ENCODE measurements around the gene TACC2. TPM values are rescaled to one million over a fixed set of nuclear protein-coding genes. Genes with fewer than 3 reads are reported as not detected.
"Not testable (repeated sequence)": the region's sequence is repeated elsewhere in the genome, so short reads cannot be mapped to it uniquely, and the experiment has no call there.

TACC2 gene
- total and polyA plus RNA-seq, 8 donors, result 17.9 to 43.6 (median 23.6) TPM

DNA sequence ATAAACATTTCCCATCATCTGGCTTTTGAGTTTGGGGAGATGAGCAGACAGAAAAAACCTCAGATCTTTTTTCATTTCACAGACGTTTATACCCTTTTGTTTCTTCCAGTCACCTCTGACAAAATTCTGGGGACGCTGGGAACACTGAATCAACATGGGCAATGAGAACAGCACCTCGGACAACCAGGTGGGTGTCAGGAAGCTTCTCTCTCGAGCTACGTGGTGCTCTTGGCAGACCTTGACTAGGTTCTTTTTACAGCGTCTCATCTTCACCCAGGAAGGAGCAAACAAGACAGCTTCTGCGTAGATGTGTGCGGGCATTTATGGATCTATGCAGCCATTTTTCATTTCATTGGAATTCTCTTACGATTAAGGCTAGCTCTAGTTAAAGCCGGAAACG lies 32.9 kb downstream of the TACC2 start:
- ATAC-seq, result no peak
- H3K4me3 ChIP-seq, result no peak overlapping the region
- FAIRE-seq, result no peak
- H3K27ac ChIP-seq, result no peak overlapping the region
- H3K36me3 ChIP-seq, result no peaks in the 10 kb centered on the region
- 71 to 80% methylated on average over 11 of the region's 11 CpGs for WGBS, 2 donors
- DNase-seq, result no peak
- H3K27me3 ChIP-seq, result no peaks in the 10 kb centered on the region
- no peaks in the 10 kb centered on the region for H3K9me3 ChIP-seq
- intact Hi-C loops (cut with DNase I), result no loop called here
- TF ChIP-seq, protein P1, sequence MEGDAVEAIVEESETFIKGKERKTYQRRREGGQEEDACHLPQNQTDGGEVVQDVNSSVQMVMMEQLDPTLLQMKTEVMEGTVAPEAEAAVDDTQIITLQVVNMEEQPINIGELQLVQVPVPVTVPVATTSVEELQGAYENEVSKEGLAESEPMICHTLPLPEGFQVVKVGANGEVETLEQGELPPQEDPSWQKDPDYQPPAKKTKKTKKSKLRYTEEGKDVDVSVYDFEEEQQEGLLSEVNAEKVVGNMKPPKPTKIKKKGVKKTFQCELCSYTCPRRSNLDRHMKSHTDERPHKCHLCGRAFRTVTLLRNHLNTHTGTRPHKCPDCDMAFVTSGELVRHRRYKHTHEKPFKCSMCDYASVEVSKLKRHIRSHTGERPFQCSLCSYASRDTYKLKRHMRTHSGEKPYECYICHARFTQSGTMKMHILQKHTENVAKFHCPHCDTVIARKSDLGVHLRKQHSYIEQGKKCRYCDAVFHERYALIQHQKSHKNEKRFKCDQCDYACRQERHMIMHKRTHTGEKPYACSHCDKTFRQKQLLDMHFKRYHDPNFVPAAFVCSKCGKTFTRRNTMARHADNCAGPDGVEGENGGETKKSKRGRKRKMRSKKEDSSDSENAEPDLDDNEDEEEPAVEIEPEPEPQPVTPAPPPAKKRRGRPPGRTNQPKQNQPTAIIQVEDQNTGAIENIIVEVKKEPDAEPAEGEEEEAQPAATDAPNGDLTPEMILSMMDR (IDR thresholded peaks at IDR 0.05), result no peak
- H3K4me1 ChIP-seq, result peaks cover 0 to 4% (median 0%) of the 10 kb centered on the region in 3 donors

DNA sequence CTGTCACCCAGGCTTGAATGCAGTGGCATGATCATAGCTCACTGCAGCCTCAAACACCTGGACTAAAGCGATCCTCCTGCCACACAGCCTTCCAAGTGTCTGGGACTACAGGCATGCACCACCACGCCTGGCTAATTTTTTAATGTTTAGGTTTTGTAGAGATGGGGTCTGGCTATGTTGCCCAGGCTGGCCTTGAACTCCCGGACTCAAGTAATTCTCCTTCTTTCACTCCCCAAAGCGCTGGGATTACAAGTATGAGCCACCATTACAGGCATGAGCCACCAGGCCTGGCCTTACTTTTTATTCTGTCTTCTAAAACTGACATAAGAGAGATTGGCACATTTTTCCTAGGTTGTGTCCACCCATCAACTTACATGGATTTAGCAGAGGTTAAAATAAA lies 33.3 kb downstream of the TACC2 start:
- FAIRE-seq, result no peak
- ATAC-seq, result no peak
- no peak for DNase-seq
- no peak overlapping the region for H3K27ac ChIP-seq
- no peaks in the 10 kb centered on the region for H3K9me3 ChIP-seq
- H3K4me1 ChIP-seq, result peaks cover 0 to 4% (median 0%) of the 10 kb centered on the region in 3 donors
- WGBS, 2 donors, result 79 to 94% methylated on average over 4 of the region's 4 CpGs
- TF ChIP-seq, protein P1 (IDR thresholded peaks at IDR 0.05), result no peak
- H3K4me3 ChIP-seq, result no peak overlapping the region
- no peaks in the 10 kb centered on the region for H3K36me3 ChIP-seq
- intact Hi-C loops (cut with DNase I), result no loop called here
- H3K27me3 ChIP-seq, result no peaks in the 10 kb centered on the region

DNA sequence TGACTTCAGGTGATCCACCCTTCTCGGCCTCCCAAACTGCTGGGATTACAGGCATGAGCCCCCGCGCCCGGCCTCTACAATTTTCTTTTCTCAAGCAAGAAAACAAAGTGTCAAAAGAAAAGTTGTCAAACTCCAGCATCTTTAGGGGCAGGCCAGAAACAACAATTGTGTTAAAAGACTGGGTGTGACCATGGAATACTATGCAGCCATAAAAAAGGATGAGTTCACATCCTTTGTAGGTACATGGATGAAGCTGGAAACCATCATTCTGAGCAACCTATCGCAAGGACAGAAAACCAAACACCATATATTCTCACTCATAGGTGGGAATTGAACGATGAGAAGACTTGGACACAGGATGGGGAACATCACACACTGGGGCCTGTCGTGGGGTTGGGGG lies 34.3 kb downstream of the TACC2 start:
- H3K4me3 ChIP-seq; H3K9me3 ChIP-seq; ATAC-seq; H3K27me3 ChIP-seq; FAIRE-seq; H3K36me3 ChIP-seq; H3K4me1 ChIP-seq; DNase-seq; H3K27ac ChIP-seq; intact Hi-C loops (cut with DNase I): not testable (repeated sequence)
- WGBS, 2 donors, result 92 to 98% methylated on average over 7 of the region's 7 CpGs

DNA sequence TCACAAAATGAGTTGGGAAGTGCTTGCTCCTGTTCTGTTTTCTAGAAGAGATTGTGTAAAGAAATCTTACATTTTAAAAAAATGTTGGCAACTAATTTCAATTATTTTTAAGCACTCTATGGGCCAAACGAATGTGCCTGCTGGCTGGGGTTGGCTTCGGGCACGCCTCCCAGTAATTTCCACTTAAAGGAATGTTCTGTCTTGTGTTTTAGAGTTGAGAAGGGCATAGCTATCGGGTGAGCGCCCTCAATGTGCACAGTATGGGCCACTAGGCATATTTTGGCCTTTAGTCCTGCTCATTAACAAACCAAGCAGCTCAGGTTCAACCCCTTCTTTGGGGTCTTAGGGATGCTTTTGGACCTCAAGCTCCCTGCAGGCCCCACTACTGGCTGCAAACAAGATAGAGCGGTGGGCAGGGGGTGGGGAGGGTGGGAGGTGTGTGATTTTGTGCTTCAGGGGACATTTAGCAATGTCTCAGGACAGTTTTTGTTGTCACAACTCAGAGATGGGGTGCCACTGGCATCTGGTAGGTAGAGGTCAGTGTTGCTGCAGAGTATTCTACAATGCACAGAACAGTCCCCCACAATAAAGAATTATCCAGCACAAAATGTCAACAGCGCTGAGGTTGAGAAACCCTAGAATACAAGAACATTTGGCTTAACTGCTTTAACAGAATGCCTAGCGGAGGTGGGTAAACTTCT lies 40.7 kb downstream of the TACC2 start:
- TF ChIP-seq, protein P1 (IDR thresholded peaks at IDR 0.05), result no peak
- intact Hi-C loops (cut with DNase I), result no loop called here
- no peaks in the 10 kb centered on the region for H3K36me3 ChIP-seq
- DNase-seq (no peak), ATAC-seq (no peak), FAIRE-seq (no peak)
- no peaks in the 10 kb centered on the region for H3K27me3 ChIP-seq
- WGBS, 2 donors, result 83 to 89% methylated on average over 8 of the region's 8 CpGs
- H3K4me1 ChIP-seq, result no peaks in the 10 kb centered on the region
- no peak overlapping the region for H3K4me3 ChIP-seq
- H3K9me3 ChIP-seq, result no peaks in the 10 kb centered on the region
- H3K27ac ChIP-seq, result no peak overlapping the region

DNA sequence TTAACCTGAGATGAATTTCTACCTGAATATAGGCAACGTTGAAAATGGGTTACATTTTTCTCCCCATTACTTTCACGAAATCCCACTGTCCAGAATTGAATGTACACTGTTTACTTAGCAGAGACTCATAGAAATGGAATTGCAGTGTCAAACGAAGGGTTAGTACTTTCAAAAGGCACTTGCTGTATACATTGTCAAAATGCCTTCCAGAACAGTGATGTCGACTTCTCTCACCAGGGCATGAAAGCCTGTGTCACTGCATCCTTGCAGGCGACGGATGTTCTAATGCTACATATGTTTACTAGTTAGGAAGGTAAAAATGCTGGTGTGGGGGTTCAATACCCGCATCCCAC lies 41.2 kb downstream of the TACC2 start:
- WGBS, 2 donors, result 83 to 85% methylated on average over 7 of the region's 7 CpGs
- Histone ChIP-seq H3K4me3 (no peak overlapping the region), H3K27ac (no peak overlapping the region), H3K4me1 (no peaks in the 10 kb centered on the region), H3K36me3 (no peaks in the 10 kb centered on the region), H3K27me3 (no peaks in the 10 kb centered on the region), H3K9me3 (no peaks in the 10 kb centered on the region)
- no peak for ATAC-seq
- no peak for FAIRE-seq
- no peak for DNase-seq
- intact Hi-C loops (cut with DNase I), result no loop called here
- TF ChIP-seq, protein P1 (IDR thresholded peaks at IDR 0.05), result no peak

Measured in pancreas (tissue), 10 donors.